GM21717 (cell line): ENCODE measurements around the gene HIC1.

Source experiments
- ATAC-seq: cut with Tn5 transposase; IDR thresholded peaks from one replicate; pipeline ENCODE4 v1.9.1; 2021; ENCODE audit warnings: mild to moderate bottlenecking, moderate library complexity; ENCODE audit not compliant: unreplicated experiment

HIC1 gene

GRCh38 chr17:2025220-2025621, 29.7 kb upstream of the HIC1 start, which contains the start of gene RTN4RL1:
RTN4RL1 (minus strand) TSS chr17:2025334; CDS start chr17:2024865, 469 bp downstream.
- no peak for ATAC-seq

- no peak for ATAC-seq
These were observed 29.1 kb upstream of the HIC1 start for GRCh38 chr17:2025622-2026309.

- ATAC-seq: no peak
These were observed 27.2 kb upstream of the HIC1 start for GRCh38 chr17:2027528-2028233.

GRCh38 chr17:2028234-2028614, 26.7 kb upstream of the HIC1 start:
- no peak for ATAC-seq

GRCh38 chr17:2028737-2029136, 26.2 kb upstream of the HIC1 start:
- no peak for ATAC-seq

GRCh38 chr17:2029911-2030778, 24.8 kb upstream of the HIC1 start, which contains the start of gene DPH1:
DPH1 (plus strand) TSS chr17:2030153; CDS start chr17:2030170, 17 bp downstream.
- ATAC-seq: peak; percentile 48

- ATAC-seq: no peak
These were observed 24.1 kb upstream of the HIC1 start for GRCh38 chr17:2030779-2031163.

GRCh38 chr17:2033153-2033552, 21.8 kb upstream of the HIC1 start:
- ATAC-seq: no peak

GRCh38 chr17:2034157-2034556, 20.7 kb upstream of the HIC1 start:
- ATAC-seq: no peak

GRCh38 chr17:2034806-2035540, 19.9 kb upstream of the HIC1 start:
- ATAC-seq: no peak

GRCh38 chr17:2035541-2036488, 19.1 kb upstream of the HIC1 start:
- ATAC-seq: no peak

GRCh38 chr17:2037155-2037554, 17.7 kb upstream of the HIC1 start:
- ATAC-seq: no peak

- ATAC-seq: no peak
These were observed 14.6 kb upstream of the HIC1 start for GRCh38 chr17:2040219-2040827.

- no peak for ATAC-seq
These were observed 13.9 kb upstream of the HIC1 start for GRCh38 chr17:2040942-2041560.

- peak; percentile 81 for ATAC-seq
These were observed 13.1 kb upstream of the HIC1 start, which contains the start of gene OVCA2 for GRCh38 chr17:2041561-2042389. OVCA2 (plus strand) TSS chr17:2042022; CDS start chr17:2042048, 26 bp downstream.

- no peak for ATAC-seq
These were observed 12.5 kb upstream of the HIC1 start for GRCh38 chr17:2042390-2042847.

- ATAC-seq: no peak
These were observed 12.0 kb upstream of the HIC1 start for GRCh38 chr17:2042933-2043332.

- ATAC-seq: no peak
These were observed 11.1 kb upstream of the HIC1 start for GRCh38 chr17:2043785-2044184.
